ENCODE results near the gene BBS1. TPM values are rescaled to one million over a fixed set of nuclear protein-coding genes. Genes with fewer than 3 reads are reported as not detected.
A peak's percentile ranks its signal among the peaks of the same experiment; 100 is the strongest.
"Not testable (repeated sequence)": the region's sequence is repeated elsewhere in the genome, so short reads cannot be mapped to it uniquely, and the experiment has no call there.

BBS1 gene
- total RNA-seq, 1 experiment from 2014 or later: 29.8 TPM

GRCh38 chr11:66581261-66581660 is 70.8 kb downstream of the BBS1 start:
- H3K9me3 ChIP-seq (ENCODE audit: control insufficient read depth in 1 of 2, insufficient read depth in 1 of 2, low read depth in 1 of 2, low read length in 2 of 2): 0 out of 4 replicates have a peak, but pooled peaks cover 0 to 3% of the 10 kb centered on the region in 2 experiments
- H3K9me2 ChIP-seq (ENCODE audit: insufficient read depth): no peaks in the 10 kb centered on the region
- H2AFZ ChIP-seq (ENCODE audit: low read depth, low read length, poor library complexity, severe bottlenecking): no peak overlapping the region
- no peaks in the 10 kb centered on the region for H4K20me1 ChIP-seq (ENCODE audit: insufficient read depth)
- H3K9ac ChIP-seq (ENCODE audit: low read length): no peak overlapping the region
- no peaks in the 10 kb centered on the region for H3K36me3 ChIP-seq (ENCODE audit: control insufficient read depth in 1 of 2, insufficient read depth in 2 of 2, low read length in 2 of 2)
- no peaks in the 10 kb centered on the region for H3K27me3 ChIP-seq (ENCODE audit: insufficient read depth, low read length)
- H3K27ac ChIP-seq (ENCODE audit: low read depth, low read length): no peak overlapping the region
- ChIA-PET RAD21 (ENCODE audit: low non-redundant PET in 1 of 2, low total read pairs in 2 of 2, uncharacterized antibody in 2 of 2, unreplicated experiment in 2 of 2) (no interaction called here), POLR2A (no interaction called here), CTCF (no interaction called here)
- no peak overlapping the region for H3K4me3 ChIP-seq (replicated peaks in 1 of 2; ENCODE audit: low read depth in 1 of 2, low read length in 2 of 2)
- no peak for ATAC-seq
- BruUV-seq (replicated peaks): no TSS peak
- no peak for TF ChIP-seq ATF3 (IDR thresholded peaks at IDR 0.05)
- H3K4me1 ChIP-seq (ENCODE audit: control insufficient read depth in 1 of 2, insufficient read depth in 2 of 2, low read length in 2 of 2): 0 out of 4 replicates have a peak, but pooled peaks cover 0 to 3% of the 10 kb centered on the region in 2 experiments
- no peak overlapping the region for H3K4me2 ChIP-seq (ENCODE audit: low read length)
- no peaks in the 10 kb centered on the region for H3K79me2 ChIP-seq (ENCODE audit: insufficient read depth, low read length)
- DNase-seq (ENCODE audit: low read depth, low spot score): no peak
- intact Hi-C loops (cut with micrococcal nuclease): no loop called here

- H3K9me2 ChIP-seq (ENCODE audit: insufficient read depth); H3K27ac ChIP-seq (ENCODE audit: low read depth, low read length); H3K9ac ChIP-seq (ENCODE audit: low read length); H3K4me2 ChIP-seq (ENCODE audit: low read length); H2AFZ ChIP-seq (ENCODE audit: low read depth, low read length, poor library complexity, severe bottlenecking); BruUV-seq (replicated peaks); H3K4me3 ChIP-seq (replicated peaks in 1 of 2; ENCODE audit: low read depth in 1 of 2, low read length in 2 of 2); CTCF ChIA-PET; POLR2A ChIA-PET; RAD21 ChIA-PET (ENCODE audit: low non-redundant PET in 1 of 2, low total read pairs in 2 of 2, uncharacterized antibody in 2 of 2, unreplicated experiment in 2 of 2); ATAC-seq; intact Hi-C loops (cut with micrococcal nuclease); H3K27me3 ChIP-seq (ENCODE audit: insufficient read depth, low read length); DNase-seq (ENCODE audit: low read depth, low spot score); H3K9me3 ChIP-seq (ENCODE audit: control insufficient read depth in 1 of 2, insufficient read depth in 1 of 2, low read depth in 1 of 2, low read length in 2 of 2); H3K79me2 ChIP-seq (ENCODE audit: insufficient read depth, low read length); H3K4me1 ChIP-seq (ENCODE audit: control insufficient read depth in 1 of 2, insufficient read depth in 2 of 2, low read length in 2 of 2); H4K20me1 ChIP-seq (ENCODE audit: insufficient read depth); H3K36me3 ChIP-seq (ENCODE audit: control insufficient read depth in 1 of 2, insufficient read depth in 2 of 2, low read length in 2 of 2): not testable (repeated sequence)
- peak; percentile 38; the same call in 1 of the 2 replicates for TF ChIP-seq CBX3 (IDR thresholded peaks at IDR 0.05; ENCODE audit: low read depth)
These were observed 72.2 kb downstream of the BBS1 start for GRCh38 chr11:66582565-66583147.

Other genes starting within 250 kb of the BBS1 start
- 148 TPM for gene RAB1B, start 242.0 kb upstream of the BBS1 start, total RNA-seq (2021; ENCODE audit: unreplicated experiment)
- 1.3 TPM for gene CNIH2, start 232.5 kb upstream of the BBS1 start, total RNA-seq (2021; ENCODE audit: unreplicated experiment)
- 54.7 TPM for gene YIF1A, start 221.5 kb upstream of the BBS1 start, total RNA-seq (2021; ENCODE audit: unreplicated experiment)
- 5.9 TPM for gene TMEM151A, start 218.7 kb upstream of the BBS1 start, total RNA-seq (2021; ENCODE audit: unreplicated experiment)
- 0.32 TPM for gene CD248, start 193.6 kb upstream of the BBS1 start, total RNA-seq (2021; ENCODE audit: unreplicated experiment)
- gene RIN1, start 174.2 kb upstream of the BBS1 start, total RNA-seq (2021; ENCODE audit: unreplicated experiment): 38.7 TPM
- gene BRMS1, start 165.5 kb upstream of the BBS1 start, total RNA-seq (2021; ENCODE audit: unreplicated experiment): 42.1 TPM
- 6.7 TPM for gene B4GAT1, start 163.0 kb upstream of the BBS1 start, total RNA-seq (2021; ENCODE audit: unreplicated experiment)
- 39.7 TPM for gene SLC29A2, start 138.9 kb upstream of the BBS1 start, total RNA-seq (2021; ENCODE audit: unreplicated experiment)
- gene NPAS4, start 89.6 kb upstream of the BBS1 start, total RNA-seq (2021; ENCODE audit: unreplicated experiment): not detected
- 126 TPM for gene MRPL11, start 71.8 kb upstream of the BBS1 start, total RNA-seq (2021; ENCODE audit: unreplicated experiment)
- 12.8 TPM for gene PELI3, start 43.7 kb upstream of the BBS1 start, total RNA-seq (2021; ENCODE audit: unreplicated experiment)
- gene DPP3, start 30.2 kb upstream of the BBS1 start, total RNA-seq (2021; ENCODE audit: unreplicated experiment): 55.6 TPM
- 10.5 TPM for gene ZDHHC24, start 35.4 kb downstream of the BBS1 start, total RNA-seq (2021; ENCODE audit: unreplicated experiment)
- not detected for gene ACTN3, start 36.3 kb downstream of the BBS1 start, total RNA-seq (2021; ENCODE audit: unreplicated experiment)
- gene CTSF, start 58.0 kb downstream of the BBS1 start, total RNA-seq (2021; ENCODE audit: unreplicated experiment): 0.34 TPM
- gene CCDC87, start 82.4 kb downstream of the BBS1 start, total RNA-seq (2021; ENCODE audit: unreplicated experiment): 0.39 TPM
- 40.6 TPM for gene CCS, start 82.5 kb downstream of the BBS1 start, total RNA-seq (2021; ENCODE audit: unreplicated experiment)
- gene RBM14, start 106.0 kb downstream of the BBS1 start, total RNA-seq (2021; ENCODE audit: unreplicated experiment): 95.3 TPM
- gene RBM4, start 128.1 kb downstream of the BBS1 start, total RNA-seq (2021; ENCODE audit: unreplicated experiment): 94.4 TPM
- 18.1 TPM for gene RBM4B, start 167.3 kb downstream of the BBS1 start, total RNA-seq (2021; ENCODE audit: unreplicated experiment)
- gene SPTBN2, start 218.6 kb downstream of the BBS1 start, total RNA-seq (2021; ENCODE audit: unreplicated experiment): 18.5 TPM